Stimulated activated CD4-positive, alpha-beta T cell treated with anti-CD3 and anti-CD28 coated beads, Interleukin-2, amount 100 ng/mL, for 24 hours (primary cell): ENCODE data around the gene KIF2A.

ENCODE experiments used
- DNase-seq, 2 donors: peaks; one replicate each; pipeline ENCODE4 v3.0.0-alpha.2; 2020

KIF2A gene

DNA sequence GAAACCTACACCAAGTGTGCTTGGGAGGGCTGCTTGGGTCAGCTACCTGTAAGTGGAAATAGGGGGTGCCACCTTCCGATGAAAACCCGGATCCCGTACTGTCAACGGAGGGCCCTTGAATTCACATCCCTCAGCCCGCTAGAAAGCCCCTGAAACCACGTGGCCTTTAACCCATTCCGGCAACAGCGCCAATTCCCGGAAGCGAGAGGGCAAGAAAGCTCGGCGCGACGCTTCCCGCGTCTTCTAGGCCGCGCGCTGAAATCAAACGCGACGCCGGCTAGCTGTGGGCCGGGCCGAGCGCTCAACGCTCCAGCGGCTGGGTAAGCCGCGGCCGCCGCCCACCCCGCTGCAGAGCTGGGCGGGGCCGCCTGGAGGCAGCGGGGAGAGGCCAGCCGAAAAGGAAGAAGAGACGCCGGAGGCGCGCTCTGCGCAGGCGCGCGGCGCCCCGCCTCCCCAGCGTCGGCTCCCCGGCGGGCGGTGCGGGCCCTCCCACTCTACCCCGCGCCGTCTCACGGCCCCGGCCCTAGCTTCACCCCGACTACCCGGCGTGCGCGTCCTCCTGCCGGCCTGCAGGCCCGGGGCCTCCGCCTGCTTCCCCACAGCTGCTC is at the start of gene KIF2A:
TSS of gene KIF2A (plus strand) at position 492 of the 608 bp plus-strand sequence. CDS start 267 bp downstream, outside the sequence.
- DNase-seq = peak; percentile 89 to 93

DNA sequence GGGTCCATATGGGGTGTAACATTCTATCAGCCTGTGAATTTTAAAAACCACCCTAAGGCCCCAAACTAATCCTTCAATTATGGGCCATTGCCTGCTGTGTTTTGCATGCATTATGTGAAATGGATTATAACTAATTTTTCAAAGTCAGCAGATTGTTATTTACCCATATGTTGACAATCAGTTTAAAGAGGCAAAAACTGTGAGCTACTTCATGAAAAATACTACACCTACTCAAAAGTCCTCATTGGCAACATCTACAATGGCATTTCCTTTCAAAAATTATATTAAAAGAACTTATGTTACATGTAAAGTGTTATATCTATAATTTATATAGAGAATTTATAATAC is 49.0 kb upstream of the KIF2A start:
- DNase-seq = no peak

DNA sequence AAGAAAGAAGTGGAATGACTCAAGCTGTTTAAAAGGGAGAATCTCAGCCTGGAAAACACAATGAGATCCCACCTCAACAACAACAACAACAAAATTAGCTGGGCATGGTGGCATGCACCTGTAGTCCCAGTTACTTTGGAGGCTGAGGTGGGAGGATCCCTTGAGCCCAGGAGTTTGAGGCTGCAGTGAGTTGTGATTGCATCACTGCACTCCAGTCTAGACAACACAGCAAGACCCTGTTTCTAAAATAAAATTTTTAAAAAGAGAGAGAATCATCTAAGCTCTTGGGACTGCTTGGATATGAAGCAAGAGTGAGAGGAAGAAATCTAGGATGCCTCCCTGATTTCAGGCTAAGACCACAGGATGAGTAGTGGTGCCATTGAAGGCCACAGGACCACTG is 47.4 kb upstream of the KIF2A start:
- DNase-seq = no peak

DNA sequence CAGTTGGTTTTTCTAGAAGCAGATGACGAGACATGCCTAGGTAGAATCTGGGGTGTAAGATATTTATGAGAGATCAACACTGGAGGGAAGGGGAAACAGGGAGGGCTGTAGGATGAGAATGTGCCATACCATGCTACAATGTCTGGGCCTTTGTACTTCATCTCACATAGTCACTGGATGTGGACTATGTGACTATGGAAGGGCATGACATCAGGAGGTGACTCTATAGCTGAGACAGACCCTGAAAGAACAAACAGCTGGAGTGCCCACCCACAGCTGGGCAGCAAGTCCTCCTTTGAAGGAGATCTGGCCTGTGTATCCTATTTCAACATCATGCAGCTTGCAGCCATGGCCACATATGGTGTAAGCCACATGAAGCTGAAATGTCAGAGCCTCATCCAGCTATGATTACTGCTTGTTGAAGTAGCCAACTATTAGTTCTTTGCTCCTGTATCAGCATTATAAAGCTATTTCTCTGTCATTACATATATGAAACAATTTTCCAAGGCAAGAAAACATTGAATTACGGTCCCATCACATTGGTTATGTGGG is 46.2 kb upstream of the KIF2A start:
- no peak for DNase-seq

DNA sequence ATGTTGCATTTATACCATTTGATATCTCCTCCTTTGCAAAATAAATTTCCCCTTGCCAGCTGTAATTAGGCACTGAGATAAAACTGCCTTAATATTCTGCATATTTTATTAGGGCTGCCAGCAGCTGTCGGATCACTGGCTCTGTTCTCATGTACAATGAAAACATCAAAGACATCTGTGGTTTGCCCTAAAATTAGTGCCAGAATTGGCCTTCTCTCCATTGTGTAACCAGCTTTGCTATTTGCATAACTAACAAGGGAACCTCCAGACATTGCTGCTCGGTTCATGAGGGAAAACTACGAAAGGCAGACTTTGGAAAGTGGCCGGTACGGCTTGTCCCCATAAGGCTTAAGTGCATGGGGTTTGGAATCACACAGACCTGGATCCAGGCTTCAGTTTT is 45.5 kb upstream of the KIF2A start:
- no peak for DNase-seq

DNA sequence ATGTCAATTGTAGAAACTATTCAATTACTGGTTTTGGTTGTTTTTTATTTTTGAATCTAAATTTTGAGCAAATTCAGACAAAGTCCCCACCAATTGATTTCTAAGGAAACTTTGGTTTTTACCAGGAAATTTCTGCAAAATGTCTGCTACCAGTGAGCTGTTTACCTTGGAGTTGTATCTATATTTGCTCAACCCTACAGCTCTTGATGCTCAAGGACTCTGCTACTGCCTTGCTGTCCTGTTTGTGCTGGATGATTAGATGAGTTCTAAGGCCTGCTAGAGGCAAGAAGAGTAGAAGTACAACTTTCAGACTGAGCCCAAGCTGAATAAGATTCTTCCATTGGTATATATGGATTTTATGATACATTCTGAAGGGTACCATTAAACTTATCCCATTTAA is 42.6 kb upstream of the KIF2A start:
- DNase-seq = no peak

DNA sequence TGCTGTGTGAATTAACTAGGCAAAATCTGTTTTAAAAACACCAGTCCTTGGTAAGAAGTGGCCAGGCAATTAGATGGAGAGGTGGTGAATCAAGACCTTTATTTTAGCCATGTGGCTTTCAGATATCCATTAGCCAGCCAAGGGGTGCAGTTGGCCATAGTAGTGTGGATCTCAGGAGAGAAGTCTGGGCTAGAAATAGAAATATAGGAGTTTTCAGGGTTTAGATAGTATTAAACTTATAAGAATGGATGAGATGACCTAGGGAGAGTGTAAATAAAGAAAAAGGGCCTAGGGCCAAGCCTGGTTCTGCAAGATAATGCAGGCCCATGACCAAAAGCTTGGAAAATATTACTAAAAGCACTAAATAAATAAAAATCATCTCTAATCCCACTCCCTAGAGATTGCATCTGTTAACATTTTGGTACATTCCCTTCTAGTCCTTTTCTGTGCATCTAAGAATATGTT is 40.3 kb upstream of the KIF2A start:
- no peak for DNase-seq

DNA sequence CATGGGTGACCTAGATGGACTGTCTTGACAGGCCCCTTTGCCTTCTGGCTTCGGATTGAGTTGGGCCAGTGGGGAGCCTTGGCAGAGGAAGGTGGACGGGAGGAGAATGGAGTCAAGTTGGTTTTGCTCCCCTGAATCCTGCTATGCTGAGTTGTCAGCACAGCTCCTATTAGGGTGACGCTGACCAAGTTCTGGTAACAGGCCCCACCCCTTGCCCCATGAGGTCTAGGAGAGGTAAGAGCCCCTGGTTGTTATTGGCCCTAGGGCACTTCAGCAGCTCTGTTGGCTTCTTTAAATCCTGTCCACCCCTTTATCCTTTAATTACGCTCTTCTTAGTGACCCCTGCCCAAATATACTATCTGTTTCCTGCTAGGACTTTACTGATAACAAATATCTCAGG is 39.4 kb upstream of the KIF2A start:
- no peak for DNase-seq

DNA sequence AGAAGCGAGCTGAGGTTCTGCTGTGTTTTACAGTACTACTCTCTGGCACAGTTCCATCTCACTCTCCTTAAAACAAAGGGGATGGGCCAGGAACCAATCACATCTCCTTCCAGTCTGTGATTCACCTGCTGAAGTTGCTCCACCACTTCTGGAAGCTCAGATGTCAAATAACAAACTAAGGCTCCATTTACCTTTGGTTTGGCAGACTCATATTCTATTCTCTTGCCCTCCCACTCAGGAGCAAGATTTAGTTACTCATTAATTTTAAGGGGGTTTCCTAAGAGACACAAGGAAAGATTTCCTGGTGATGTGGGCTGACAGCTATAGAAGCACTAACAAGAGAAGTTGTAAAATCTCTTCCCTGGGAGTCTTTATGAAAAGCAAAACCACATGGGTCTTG is 37.8 kb upstream of the KIF2A start:
- DNase-seq = no peak

DNA sequence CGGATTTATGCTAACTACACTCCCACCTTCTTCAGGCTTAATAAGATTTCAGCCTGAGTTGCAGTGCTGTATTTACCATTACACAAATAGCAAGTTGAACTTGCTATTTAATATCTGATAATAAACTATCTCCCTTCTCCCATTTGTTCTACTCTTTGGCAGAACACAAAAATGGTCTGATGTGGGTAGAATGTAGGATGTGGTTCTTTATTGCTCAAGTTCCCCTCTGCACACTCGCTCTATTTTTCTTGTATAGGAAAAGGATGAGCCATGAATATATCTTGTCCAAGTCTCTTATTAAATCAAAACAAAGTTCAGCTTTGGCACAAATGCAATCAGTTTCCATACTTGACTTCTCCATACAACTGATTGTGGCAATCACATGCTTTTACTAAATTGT is 37.2 kb upstream of the KIF2A start:
- DNase-seq = no peak

DNA sequence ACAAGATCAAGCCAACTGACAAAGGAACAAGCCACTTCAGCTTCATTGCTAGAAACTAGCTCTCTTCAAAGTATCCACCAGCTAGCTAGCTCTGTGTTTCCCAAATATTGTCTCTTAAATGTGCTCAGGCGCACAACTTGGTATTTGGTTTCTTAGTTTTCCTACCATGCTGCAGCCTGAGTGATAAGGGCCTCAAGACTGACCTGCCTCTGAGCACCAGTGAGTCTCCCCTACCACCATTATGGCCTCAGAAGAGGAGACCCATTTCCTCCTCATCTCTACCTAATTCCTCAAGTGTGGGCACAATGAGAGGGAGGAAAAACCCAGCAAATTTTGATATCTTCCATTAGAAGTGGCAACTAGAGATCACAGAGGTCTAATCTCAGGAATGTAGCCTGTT is 34.6 kb upstream of the KIF2A start:
- DNase-seq = no peak

DNA sequence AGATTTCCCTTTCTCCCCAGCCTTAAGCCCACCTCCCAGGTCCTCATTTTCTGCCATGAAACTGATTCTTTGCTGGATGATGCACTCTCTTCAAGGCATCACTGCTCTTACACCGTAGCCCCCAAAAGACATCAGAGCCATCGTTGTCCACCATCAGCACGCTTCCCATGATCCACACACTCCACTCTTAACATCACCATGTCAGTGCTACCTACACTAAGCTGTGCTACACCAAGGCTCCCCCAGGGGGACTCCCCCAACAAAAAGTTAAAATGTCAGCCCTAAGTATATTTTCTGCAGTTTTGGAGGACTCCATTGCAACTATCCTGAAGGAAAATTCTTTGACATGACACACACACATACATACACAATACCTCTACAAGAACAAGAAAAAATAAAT is 34.1 kb upstream of the KIF2A start:
- DNase-seq = no peak

DNA sequence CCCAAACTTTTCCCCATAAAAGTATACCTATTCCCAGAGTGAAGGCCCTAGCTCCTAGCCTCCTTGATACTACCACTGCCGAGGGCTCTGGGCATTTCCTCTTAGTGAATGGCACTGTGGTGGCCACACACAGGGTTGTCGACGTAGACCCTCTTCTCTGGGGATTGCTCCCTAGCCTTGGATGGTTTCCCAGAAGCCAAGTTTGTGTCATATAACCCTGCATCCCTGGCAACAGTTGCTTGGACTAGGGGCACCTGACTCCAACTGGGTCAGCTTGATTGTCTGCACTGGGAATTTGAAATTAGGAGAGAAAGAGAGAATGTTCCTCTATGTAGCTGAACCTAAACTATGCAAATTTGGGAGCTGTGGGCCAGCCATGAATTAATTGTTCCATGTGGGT is 32.3 kb upstream of the KIF2A start:
- no peak for DNase-seq

DNA sequence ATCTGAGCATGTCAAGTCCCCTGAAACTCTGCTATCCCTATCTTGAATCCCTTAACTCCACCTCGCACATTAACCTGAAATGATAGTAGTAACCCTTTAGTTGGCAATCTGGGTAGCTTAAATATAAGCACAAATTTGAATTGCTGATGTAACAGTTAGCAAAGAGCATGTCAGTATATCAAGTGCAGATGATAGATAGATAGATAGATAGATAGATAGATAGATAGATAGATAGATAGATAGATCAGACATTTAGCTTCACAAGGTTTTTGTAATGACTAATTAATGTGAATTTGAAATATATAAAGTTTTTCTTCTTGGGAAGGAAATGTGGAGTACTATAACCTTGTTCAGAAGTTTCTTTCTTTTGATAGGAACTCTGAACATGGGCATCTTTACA is 30.4 kb upstream of the KIF2A start:
- no peak for DNase-seq

DNA sequence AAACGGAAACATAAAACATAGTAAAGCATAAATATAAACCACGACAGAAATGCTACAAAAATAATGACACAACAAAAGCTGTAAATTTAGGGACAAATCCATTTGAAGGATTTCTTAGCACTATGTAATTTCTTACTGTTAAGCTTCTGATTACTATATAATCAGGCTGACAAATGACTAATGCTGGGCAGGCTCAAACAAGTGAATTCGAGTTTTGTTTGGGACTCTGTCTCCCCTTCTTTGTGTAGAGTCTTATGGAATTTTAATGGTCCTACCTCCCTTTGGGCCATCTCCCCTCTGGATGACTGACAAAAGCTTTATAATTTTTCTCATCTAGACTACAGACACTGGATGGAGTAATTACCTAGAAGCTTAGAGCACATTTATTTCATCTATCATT is 24.6 kb upstream of the KIF2A start:
- DNase-seq = no peak

DNA sequence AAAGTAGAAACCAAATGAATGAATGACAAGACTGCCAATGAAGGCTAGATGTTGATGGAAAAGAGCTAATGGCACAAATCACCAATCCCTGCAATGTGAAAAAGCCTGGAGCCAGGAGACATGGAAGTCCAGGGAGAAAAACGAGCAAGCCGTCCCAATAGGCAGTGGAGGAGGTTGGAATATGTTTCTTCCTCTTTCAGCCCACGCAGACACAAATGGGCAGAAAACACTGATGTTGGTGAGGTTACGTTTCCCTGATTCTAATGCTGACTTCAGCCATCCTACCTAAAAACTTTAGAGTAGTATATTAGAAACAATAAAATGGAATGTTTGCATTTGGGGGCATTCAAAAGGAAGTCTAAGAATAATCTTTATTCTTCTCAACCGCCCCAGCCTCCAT is 23.9 kb upstream of the KIF2A start:
- no peak for DNase-seq

DNA sequence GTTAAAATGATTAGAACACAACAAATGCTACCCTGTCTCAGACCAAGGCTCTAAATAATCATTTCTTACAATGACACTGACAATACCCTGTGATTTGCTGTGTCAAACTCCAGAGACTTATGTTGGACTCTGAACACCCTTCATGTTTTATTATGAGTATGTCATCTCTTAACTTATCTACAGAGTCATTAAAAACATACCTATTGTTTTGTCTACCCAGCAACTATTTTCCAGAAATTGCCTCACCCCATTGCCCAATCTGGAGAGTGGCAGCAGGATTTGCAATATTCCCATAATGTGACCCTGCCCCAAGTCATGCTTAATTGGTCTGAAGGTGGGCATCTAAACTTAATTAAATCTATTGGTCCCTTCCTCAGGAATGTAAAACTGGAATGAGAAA is 23.0 kb upstream of the KIF2A start:
- no peak for DNase-seq

DNA sequence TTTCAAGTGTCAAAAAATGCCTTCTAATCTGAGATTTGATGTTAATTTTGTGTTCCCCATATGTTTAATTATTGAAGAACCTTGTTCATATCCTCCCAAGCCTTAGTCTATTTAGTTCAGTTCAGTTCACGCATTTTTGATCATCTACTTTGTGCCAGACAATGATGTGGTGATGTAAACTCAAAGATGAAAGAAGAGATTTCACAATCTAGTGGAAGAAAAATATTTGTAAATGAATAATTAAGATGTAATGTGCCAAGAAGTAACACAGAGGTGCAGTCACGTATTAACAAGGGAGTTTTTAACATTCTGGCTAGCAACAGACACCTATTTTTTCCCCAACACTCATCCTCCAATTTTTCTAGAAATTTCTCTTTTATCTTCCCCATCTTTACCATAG is 22.1 kb upstream of the KIF2A start:
- DNase-seq = no peak

DNA sequence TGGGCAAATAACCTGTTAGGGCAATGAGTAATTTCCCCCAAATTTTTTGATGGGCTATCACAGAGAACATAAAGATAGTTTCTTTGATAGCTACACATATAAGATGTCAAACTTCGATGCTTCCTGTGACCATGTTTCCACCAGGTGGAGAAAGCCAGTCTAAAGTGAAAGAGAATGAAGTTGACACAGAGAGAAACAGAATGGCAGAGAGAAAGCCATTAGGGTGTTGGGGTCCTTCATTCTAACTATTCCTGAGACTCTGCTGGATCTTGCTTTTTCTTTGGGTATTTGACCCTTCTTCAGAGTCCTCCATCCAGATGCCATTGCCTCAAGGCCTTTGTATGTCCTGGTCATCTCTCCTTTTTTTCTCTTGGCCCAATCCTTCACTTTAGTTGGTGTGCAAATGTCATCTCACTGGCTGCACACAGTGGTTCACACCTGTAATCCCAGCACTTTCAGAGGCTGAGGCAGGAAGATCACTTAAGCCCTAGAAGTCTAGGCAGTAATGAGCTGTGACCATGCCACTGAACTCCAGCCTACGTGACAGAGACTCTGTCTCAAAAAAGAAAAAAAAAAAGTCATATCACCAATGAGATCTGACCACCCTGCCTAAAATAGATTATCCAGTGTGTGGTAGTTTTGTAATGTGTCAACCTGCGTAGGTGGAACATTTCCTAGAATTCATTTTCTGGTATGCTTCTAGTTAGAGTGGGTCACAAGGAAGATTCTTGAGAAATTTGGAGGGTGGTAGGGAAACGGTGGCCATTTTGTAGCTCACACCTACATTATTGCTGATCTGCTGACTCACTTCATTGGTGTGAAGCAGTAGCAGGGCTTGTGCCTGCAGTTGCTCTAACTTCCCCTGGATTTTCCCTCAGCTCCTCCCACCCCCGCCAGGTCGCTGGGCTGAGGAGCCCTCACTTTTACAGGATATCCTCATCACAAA is 20.8 kb upstream of the KIF2A start:
- peak; percentile 71 to 74 for DNase-seq

DNA sequence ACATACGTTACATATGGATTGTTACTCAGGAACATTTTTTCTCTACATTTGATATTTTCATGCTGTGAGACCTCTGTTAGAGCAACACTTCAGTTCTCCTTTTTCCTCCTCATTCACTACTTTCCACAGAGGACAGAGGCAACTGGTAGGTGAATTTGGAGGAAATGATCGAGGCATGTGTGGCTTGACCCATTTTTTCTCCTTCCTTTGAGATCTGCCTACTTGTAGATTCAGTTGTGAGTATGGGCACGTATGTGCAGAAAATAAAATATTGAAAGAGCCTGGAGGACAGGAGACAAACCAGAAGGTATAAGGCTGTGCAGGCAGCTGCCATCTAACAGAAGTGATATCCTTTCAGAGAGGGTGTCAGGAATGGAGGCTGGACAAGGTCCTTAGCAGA is 19.2 kb upstream of the KIF2A start:
- no peak for DNase-seq

DNA sequence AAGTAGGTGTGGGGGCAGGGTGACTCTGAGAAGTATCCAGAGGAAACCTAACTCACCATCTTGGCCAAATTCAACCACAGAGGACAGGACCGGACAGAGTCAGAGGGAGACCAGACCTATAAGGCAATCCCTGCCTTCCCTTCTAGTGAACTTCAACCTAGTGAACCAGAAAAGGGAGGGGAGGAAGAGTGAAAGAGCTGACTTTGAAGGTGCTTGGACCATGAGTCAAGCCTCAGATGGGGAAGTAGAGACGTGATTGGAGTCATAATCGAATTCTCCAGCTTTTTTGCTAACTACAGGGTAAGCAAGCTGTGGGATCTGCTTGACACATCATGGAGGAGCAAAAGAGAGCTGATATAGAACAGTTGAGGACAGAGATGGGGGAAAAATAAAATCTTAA is 18.8 kb upstream of the KIF2A start:
- no peak for DNase-seq

DNA sequence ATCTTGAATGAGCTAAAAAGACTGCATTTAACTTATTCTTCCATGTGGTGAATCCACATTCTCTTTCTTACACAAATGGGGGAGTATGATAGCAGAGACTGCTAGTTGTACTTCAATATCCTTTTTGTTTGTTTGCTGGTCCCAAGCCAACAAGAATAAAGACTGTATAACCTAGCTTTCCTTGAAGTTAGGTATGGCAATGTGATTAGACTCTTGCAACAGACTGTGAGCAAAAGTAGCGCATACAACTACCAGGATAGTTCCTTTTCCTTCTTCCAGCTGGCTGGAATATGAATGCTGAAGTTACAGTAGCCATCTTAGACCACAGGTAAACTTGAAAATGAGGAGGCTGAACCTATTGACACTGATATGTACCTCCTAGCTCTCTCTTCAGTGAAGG is 17.9 kb upstream of the KIF2A start:
- DNase-seq = no peak

DNA sequence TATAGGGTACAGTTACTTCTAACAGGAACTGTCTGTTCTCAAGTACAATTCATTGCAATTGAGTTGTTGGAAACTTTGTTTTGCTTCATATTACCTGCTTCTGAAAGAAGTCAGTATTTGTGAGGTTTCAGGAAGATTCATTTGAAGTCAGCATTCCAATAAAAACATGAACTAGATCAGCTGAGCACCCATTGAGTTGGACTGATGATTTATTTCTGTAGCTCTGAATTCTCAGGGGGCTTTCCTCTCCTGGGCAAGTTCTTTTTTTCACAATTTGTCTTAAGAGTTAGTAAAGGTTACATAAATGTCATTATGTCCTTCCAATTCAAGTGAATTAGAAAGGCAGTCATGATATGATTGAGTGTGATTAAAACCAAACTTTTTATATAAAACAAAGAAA is 16.2 kb upstream of the KIF2A start:
- DNase-seq = no peak

DNA sequence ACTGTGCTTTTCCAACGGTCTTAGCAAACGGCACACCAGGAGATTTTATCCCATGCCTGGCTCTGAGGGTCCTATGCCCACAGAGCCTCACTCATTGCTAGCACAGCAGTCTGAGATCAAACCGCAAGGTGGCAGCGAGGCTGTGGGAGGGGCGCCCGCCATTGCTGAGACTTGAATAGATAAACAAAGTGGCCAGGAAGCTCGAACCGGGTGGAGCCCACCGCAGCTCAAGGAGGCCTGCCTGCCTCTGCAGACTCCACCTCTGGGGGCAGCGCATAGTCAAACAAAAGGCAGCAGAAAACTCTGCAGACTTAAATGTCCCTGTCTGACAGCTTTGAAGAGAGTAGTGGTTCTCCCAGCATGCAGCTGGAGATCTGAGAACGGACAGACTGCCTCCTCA is 14.2 kb upstream of the KIF2A start:
- DNase-seq = peak; percentile 53 to 54
